GM12891 (cell line): ENCODE results near the gene ZNF292.

Source experiments
- PAX5 ChIP-seq: IDR thresholded peaks from 2 replicates; pipeline ENCODE4 v1.6.1; 2011; ENCODE audit warnings: low read length, moderate library complexity, mild to moderate bottlenecking; ENCODE audit not compliant: insufficient read depth, severe bottlenecking
- POLR2A ChIP-seq: IDR thresholded peaks from 2 replicates; pipeline ENCODE4 v1.6.1; 2011; ENCODE audit warnings: low read depth, low read length, control low read depth
- POLR2AphosphoS5 ChIP-seq: IDR thresholded peaks from 2 replicates; pipeline ENCODE4 v1.6.1; 2011; ENCODE audit warnings: low read depth, low read length, control low read depth
- POU2F2 ChIP-seq: IDR thresholded peaks from 2 replicates; pipeline ENCODE4 v1.6.1; 2011; ENCODE audit warnings: low read depth, mild to moderate bottlenecking, control low read depth, low read length, moderate library complexity
- SPI1 ChIP-seq: IDR thresholded peaks from 2 replicates; pipeline ENCODE4 v1.6.1; 2011; ENCODE audit warnings: low read depth, low read length, control low read depth
- TAF1 ChIP-seq: IDR thresholded peaks from 2 replicates; pipeline ENCODE4 v1.6.1; 2011; ENCODE audit warnings: low read depth, low read length, control low read depth

GRCh38 chr6:87196275-87196842, 41.0 kb downstream of the ZNF292 start:
- no peak for TF ChIP-seq SPI1
- no peak for TF ChIP-seq TAF1
- no peak for TF ChIP-seq POLR2AphosphoS5
- no peak for TF ChIP-seq POLR2A
- no peak for TF ChIP-seq PAX5
- TF ChIP-seq POU2F2, result no peak
